T follicular helper cell (primary cell): ENCODE data around the gene PEAR1.
"Not testable (repeated sequence)": the region's sequence is repeated elsewhere in the genome, so short reads cannot be mapped to it uniquely, and the experiment has no call there.

Experiments
- DNase-seq: peaks from one replicate; pipeline ENCODE4 v3.0.0-alpha.2; 2020; ENCODE audit warnings: low read depth

PEAR1 gene

GRCh38 chr1:156922986-156923669, 29.6 kb downstream of the PEAR1 start:
- no peak for DNase-seq

GRCh38 chr1:156923670-156924477, 30.4 kb downstream of the PEAR1 start:
- DNase-seq, result no peak

- DNase-seq, result no peak
Measured at GRCh38 chr1:156924478-156925153, 31.1 kb downstream of the PEAR1 start.

GRCh38 chr1:156925154-156926010, 31.9 kb downstream of the PEAR1 start:
- no peak for DNase-seq

GRCh38 chr1:156926175-156926574, 32.7 kb downstream of the PEAR1 start:
- no peak for DNase-seq

- not testable (repeated sequence) for DNase-seq
Measured at GRCh38 chr1:156926695-156927094, 33.2 kb downstream of the PEAR1 start.

- peak; percentile 56 for DNase-seq
Measured at GRCh38 chr1:156927215-156928042, 33.9 kb downstream of the PEAR1 start.

GRCh38 chr1:156928043-156928602, 34.6 kb downstream of the PEAR1 start:
- no peak for DNase-seq

- DNase-seq, result no peak
Measured at GRCh38 chr1:156929596-156930238, 36.2 kb downstream of the PEAR1 start.

- DNase-seq, result no peak
Measured at GRCh38 chr1:156930483-156930882, 37.0 kb downstream of the PEAR1 start.

GRCh38 chr1:156931211-156931952, 37.9 kb downstream of the PEAR1 start:
- no peak for DNase-seq

- DNase-seq, result no peak
Measured at GRCh38 chr1:156931974-156932710, 38.6 kb downstream of the PEAR1 start.

GRCh38 chr1:156933136-156933535, 39.6 kb downstream of the PEAR1 start:
- no peak for DNase-seq

- no peak for DNase-seq
Measured at GRCh38 chr1:156935505-156936128, 42.1 kb downstream of the PEAR1 start.

- no peak for DNase-seq
Measured at GRCh38 chr1:156936191-156936590, 42.7 kb downstream of the PEAR1 start.

- no peak for DNase-seq
Measured at GRCh38 chr1:156936721-156937220, 43.3 kb downstream of the PEAR1 start.

- no peak for DNase-seq
Measured at GRCh38 chr1:156937883-156938282, 44.4 kb downstream of the PEAR1 start.

GRCh38 chr1:156938813-156939212, 45.3 kb downstream of the PEAR1 start:
- no peak for DNase-seq
